HL-60/S4 treated with phorbol 12-myristate 13-acetate at 8.2 ng/mL for 4 days and 3 days (cell line): ENCODE results near the gene DEFB132.

Experiments
- in situ Hi-C: fragments of 300-500 bp; cut with MboI; formaldehyde crosslinking; loops from 2 replicates; pipeline ENCODE4 v1.15.0; 2022; ENCODE audit warnings: low sequenced_read_pairs

The DEFB132 gene

DNA sequence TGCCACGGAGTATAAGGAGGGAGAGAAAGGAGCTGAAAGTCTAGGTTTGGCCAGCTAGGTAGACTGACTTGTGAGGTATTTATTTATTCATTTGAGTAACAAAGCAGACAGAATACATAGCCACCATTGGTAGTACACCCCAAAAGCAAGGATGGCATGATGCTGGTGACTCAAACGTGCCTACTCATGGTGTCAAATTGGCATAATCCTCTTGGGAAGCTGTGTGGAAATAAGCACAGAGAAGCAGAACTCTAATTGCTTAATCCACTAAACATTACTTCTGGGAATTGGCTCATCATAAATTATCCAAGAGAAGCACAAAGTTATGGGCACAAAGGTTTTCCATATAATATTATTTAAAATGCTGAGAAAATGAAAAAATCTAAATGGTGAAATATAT is 2.5 kb downstream of the DEFB132 start:
- in situ Hi-C loops, result no loop called here

DNA sequence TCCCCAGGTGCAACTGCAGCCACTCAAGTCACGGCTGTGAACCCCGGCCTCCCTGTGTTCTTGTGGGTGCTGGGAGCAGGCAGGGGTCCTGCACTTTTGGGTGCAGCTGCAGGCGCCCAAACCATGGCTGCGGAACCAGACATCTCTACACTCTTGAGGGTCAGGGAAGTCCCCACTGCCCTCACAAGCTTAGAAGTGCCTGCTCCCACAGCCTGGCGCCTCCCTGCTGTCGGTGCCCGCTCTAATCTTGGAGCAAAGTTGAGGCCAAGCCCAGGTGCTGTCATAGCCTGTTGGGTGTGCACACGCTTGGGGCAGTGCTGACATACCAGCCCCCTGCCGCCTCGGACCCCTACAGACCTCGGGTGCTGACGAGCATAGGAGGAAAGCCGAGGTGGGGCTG is 6.2 kb downstream of the DEFB132 start:
- in situ Hi-C loops, result no loop called here

DNA sequence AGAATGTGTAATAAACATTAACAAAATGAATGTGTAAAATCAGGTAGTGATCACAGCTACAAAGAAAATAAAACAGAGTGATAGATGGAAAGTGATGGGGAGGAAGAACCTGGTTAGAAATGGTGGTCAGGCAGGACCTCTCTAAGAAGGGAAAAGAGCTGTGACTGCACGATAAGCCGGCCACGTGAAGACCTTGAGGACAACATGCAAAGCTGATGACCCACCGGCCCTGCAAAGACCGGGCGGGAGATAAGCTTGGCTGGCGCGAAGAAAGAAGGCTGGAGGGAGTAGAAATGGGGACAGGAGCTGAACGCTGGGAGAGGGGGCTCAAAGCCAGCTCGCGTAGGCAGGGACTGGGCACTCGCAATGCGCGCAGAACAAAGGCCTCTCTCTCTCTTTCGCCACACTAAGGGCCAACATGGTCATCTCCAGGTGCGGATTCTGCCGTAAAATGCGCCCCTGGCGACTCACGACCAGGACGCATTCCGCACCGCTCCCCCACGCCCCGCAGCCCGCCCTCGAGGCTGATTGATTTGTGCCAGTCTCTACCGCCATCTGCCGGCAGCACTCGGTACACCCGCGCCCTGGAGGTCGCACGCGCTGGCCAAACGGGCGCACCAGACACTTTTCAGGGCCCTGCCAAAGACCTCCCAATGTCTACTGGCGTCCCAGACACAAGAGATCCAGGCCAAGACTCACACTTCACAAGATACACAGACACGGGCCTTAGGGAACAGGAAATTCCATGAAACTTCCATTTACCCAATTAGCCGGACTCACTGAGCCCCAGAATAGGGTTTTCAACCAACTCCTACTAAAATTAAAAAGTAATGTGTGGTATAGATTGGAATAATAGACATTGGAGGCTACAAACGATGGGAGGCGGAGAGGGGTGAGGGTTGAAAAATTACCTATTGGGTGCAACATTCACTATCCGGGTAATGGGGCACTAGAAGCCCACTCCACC is 9.4 kb downstream of the DEFB132 start:
- in situ Hi-C loops, result no loop called here

DNA sequence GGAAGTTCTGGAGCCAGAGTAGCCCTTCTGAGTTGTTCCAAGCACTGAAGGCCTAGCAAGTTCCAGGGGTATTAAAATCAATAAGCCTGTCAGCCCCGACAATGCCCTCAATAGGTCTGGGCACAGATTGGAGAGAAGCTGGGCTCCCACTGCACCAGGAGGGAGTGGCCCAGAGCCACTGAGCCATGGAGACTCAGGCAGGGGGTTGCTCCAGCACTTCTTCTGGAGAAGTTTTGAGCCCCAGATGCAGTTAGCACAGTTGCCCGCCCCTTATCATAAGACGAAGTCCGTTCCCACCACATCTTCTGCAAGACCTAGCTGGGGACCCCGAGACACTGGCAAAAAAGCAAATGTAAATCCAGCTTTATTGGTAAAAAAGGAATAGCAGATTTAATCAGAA is 13.0 kb downstream of the DEFB132 start:
- in situ Hi-C loops, result no loop called here

DNA sequence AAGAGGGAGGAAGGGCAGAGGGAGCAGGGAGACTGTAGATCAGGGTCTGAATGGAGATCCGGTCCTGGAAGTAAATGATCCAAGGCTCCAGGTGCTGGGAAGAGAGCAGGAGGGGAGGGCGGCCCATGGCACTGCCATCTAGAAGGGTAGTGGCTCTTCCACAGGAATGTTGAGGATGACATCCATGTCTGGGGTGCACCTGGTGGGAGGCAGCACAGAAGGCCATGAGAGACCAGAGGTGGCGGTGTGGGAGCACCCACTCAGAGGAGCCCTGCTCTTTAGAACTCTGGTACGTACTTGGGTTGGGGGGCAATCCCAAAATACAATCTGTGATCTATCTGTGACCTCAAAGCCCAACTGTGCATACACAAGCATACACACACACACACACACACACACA is 13.5 kb downstream of the DEFB132 start:
- in situ Hi-C loops, result no loop called here

DNA sequence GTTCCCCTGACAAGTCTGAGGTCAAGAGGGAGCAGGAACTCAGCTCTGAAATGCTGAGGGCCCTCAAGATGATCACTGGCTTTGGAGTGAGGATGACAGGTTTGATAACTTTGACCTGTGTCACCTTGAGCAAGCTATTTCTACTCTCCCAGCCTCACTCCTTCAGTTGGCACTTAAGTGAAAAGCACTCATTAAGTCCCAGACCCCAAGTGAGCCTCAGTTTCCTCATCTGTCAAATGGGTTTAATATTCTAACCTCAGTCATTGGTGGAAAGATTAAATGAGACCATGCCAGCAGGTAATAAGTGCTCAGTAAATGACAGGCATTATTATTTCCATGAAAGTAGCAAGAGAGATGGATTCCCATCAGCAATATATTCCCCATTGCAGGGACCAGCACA is 14.0 kb downstream of the DEFB132 start:
- in situ Hi-C loops, result no loop called here

DNA sequence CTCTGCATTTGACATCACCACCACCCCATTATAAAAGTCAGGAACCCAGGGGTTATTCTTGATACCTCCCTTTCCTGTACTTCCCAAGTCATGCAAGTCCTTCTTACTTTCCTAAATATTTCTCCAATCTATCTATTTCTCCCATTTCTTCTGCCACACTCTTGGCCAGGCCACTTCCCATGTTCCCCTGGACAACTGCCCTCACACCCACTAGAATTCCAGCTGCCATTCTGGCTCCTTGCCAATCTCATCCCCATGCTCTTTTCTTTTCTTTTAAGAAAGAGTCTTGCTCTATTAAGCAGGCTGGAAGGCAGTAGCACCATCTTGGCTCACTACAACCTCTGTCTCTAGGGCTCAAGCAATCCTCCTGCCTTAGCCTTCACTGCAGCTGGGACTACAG is 15.2 kb downstream of the DEFB132 start:
- in situ Hi-C loops, result no loop called here

DNA sequence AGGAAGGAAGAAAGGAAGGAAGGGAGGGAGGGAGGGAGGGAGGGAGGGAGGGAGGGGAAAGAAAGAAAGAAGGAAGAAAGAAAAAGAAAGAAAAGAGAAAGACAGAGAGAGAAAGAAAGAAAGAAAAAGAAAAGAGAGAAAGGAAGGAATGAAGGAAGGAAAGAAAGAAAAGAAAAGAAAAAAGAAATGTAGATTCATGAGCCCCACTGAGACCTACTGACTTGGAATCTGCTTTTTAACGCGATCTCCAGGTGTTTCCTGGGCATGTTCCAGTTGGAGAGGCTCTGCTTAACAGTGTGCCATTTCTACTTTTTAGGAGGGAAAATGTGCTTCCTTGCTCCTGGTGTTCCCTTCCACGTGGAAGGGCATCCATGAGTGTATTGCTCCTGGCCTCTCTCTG is 16.4 kb downstream of the DEFB132 start:
- in situ Hi-C loops, result no loop called here

DNA sequence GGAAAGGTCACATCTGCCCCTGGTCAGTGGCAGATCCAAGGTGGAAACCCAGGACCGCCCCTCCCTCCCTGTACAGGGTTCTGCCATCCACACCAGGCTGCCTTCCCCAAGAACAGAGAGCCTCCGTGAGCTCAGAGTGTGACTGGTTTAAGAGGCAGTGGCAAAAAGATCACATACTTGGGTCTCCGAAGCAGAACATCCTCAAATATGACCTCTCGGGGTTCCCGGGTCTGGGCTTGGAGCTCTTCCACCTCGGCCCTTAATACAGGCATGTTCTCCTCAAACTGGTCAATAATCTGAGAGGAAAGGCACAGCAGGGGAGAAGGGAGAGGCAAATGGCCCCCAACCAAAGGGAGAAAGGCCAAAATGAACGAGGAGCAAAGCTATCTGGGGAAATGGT is 18.3 kb downstream of the DEFB132 start:
- in situ Hi-C loops, result no loop called here

DNA sequence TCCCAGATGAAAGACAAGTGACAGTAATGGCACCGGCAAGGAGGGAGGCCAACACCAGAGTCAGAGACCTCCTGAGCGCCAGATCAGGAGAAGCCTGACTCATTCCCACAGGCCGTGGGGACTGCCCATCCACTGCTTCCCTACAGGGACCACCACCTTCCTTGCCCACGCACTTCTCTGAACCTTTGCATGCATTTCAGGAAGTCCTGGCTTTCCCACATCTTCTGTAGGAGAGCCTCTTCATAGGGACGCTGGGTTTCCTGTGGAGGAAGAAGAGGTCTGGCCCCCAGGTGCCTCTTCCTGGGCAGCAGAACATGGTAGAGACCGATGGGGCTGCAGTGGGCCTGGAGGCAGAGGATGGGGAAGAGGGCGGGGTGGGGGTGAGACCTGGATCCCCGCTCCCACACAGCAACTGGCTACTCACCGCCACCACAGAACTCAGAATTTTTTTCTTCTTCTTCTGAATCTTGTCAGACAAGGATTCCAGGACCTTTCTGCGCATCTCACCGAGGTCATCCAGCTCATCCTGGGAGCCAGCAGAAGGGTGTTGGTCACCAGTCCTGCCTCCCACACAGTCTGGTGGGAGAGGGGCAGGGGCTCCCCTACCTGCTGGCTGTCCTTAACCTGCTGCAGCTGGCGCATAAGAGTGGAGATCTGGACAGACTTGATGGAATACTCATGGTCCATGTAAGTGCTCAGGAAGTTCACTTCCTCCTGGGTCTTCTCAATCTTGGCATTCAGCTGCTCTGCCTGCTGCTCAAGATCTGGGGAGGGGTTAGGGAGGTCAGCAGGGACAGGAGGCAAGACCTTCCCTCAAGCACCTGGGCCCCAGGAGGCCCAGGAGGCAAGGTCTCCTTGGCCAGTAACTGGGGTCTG is 19.3 kb downstream of the DEFB132 start:
- in situ Hi-C loops, result no loop called here

DNA sequence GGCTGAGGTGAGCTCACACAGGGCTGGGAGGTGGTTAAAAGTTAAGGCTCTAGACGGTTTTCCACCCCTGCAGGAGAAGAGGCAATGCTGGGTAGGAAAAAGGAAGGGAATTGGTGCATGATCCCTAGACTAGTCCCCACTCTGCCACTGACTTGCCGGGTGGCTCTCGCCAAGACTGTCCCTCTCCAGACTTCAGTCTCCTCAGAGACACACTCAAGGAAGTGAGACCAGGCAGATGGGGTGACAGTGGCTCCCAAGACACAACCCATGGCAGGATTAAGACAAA is 19.9 kb downstream of the DEFB132 start:
- in situ Hi-C loops, result no loop called here

DNA sequence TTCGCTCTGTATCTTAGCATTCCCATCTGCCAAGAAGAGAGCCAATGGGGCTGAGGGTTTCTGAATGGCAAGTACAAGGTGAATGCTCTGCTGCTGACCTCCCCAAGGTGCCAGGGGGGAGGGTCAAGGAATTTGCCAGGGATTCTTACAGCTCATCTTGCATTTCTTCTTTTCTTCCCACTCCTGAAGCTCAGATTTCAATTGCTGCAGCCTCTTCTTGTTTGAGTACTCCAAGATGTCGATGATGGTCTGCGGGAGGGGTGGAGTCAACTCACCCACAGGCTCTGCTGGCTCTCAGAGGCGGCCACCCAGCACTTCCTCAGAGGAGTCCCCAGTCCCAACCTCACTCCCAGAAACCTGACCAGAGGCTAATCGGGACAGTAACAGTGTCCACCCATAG is 20.7 kb downstream of the DEFB132 start:
- in situ Hi-C loops, result no loop called here

DNA sequence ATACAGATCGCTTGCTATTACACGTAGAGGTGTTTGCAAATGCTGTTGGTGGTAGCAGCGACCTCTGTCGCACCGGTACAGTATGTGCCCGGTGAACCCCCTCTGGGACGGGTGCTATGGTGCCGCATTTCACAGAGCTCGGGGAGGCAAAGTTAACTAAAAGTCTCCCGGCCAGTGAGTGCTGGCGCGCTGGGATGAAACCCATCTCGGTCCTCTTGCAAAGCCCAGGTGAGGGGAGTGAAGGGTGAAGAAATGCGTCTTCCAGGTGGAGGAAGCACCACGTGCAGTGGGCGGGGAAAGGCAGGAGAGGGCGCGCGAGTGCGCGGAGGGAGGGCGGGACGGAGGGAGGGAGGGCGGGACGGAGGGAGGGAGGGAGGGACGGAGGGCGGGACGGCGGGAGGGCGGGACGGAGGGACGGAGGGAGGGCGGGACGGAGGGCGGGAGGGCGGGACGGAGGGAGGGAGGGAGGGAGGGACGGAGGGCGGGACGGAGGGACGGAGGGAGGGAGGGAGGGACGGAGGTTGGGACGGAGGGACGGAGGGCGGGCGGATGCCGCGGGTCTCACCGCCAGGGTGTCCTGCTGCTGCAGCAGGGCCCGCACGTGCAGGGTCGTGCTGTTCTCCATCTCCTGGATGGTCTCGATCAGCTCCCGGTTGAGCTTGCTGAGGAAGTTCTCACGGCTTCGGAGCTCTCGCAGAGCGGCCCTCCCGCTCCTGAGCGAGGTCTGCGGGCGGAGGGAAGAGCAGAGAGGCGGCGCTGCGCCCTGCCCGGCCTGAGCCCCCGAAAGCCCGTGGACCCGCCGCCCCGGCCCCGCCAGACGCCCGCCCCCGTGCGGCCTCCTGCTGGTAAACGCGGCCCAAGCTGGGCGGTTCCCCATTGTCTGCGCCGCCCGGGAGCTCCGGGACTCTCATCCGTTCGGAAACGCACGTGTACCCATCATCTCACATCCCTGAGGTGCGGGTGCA is 21.4 kb downstream of the DEFB132 start:
- in situ Hi-C loops, result no loop called here

DNA sequence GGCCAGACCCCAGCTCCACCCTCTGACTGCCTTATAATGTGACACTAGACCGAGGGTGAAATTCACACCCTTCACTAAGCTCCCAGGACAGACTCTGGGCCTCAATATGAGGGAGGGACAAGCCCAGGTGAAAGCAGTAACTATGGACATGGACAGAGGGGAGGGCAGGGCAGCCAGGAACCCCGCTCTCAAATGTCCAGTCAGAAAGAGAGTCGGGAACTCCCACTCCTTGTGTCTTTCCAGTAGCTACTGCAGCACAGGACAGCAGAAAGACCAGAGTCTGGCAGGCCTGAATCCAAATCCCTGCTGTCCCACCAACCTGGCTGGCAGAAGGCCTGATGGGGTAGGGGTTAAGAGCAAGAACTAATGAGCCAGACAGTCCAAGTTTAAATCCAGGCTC is 26.6 kb downstream of the DEFB132 start:
- in situ Hi-C loops, result no loop called here

DNA sequence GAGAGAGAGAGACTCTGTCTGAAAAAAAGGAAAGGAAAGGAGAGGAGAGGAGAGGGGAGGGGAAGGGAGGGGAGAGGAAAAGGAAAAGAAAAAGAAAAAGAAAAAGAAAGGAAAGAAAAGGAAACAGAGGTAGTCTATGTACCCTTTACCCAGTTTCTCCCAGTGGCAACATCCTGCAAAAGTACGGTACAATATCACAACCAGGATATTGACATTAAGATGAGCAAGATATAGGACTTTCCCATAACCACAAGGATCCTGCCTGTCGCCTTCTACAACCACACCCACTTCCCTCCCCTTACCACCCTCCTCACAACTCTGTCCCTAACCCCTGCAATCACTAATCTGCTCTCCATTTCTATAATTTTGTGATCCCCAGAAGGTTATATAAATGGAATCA is 29.0 kb downstream of the DEFB132 start:
- in situ Hi-C loops, result no loop called here

DNA sequence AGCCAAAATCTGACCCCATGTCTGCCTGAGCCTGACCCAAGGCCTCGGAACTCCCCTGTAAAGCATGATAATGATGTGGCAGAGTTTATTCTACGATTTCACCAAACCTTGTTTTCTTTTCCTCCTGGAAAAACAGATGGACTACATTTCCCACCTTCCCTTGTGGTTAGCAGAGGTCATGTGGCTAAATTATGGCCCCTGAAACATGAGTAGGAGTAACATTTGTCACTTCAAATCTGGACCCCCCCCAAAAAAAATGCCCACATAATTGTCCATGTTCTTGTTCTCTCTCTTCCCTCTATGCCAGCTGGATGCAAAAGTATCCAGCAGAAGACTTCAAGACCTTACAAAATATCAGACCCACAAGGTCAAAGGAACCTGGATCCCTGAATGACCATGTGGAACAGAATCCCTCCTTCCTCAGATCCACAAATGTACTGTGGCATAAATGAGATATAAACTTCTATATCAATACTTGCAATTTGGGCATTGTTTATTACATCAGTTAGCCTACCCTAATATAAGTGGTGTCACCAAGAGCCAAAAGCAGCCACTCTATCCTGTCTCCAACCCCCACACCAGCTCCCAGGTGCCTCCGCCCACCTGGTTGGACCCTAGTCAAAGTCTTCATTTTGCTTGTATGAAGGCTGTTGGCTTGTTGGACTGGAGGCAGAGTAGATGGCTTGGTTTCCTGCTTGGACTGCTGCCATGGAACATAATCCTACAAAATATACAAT is 31.6 kb downstream of the DEFB132 start:
- in situ Hi-C loops, result no loop called here

DNA sequence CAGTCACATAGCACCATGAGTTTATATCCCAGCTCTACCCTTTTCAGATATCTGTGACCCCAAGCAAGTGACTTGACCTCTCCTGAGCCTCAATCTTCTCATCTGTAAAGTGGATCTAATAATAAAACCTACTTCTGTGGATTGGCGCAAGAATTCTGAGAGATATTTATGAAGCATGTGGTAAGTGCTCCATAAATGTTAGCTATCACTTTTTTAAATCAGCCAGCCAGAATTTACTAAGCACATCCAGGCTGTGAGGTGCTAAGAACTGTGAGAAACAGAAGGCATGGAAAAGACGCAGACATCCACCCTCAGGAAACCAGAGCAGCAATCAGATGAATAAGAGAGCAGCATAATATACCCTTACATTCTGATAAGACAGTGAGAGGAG is 32.2 kb downstream of the DEFB132 start:
- in situ Hi-C loops, result no loop called here

DNA sequence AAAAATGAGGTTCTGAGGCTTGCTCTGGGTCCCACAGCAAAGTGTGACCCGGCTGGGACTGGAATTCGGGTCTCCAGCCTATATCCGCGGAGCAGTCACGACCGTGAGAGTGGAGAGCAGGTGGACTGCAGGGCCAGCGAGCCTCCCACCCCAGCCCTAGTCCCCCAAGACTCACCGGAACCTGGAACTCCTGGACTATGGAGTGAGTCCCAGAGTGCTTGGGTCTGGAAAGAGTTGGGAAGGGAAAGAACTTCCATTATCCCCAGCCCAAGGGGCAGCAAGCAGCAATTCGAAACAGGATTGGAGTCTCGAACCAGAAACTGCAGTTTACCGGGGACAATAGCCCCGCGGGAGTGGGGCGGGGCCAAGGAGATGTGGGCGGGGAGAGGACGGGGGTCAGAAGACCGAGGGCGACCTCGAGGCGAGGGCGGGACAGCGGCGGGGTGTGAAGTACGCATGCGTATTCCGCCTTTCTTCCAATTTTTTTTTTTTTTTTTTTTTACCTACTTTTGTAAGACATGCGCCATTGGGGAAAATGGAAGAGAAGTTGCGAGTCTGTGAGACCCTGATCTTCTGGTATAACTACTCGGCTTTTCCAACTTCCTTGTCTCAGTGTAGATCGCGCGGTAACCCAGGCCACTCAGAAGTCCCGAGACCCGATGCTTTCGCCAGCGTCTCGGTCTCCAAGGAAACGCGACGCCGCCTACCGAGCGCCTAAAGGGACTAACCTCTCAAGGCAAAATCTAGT is 32.7 kb downstream of the DEFB132 start, which contains the start of gene C20orf96:
TSS of gene C20orf96 (minus strand) at position 667 of the 748 bp plus-strand sequence. CDS start at position 527, 140 bp downstream.
- in situ Hi-C loops, result no loop called here

DNA sequence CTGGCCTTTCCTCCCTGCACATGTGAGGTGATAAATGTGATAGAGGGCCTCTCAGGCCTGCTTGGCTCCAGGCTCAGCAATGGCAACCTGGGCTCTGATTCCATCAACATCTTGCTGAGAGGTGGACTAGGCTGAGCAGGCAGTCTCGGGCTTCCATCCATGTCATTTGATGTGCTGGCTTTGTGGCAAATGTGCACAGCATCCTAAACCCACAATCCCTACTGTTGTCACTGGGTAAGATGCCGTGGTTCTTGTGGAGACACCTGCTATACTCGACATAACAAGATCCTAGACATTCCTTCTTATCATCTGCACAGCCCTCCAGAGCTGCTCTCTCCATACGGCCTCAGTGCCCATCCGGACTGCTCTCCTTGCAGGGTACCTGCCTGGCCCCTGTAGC is 37.1 kb downstream of the DEFB132 start:
- in situ Hi-C loops, result no loop called here
